ENCODE measurements around the gene CFB. TPM values are rescaled to one million over a fixed set of nuclear protein-coding genes. Genes with fewer than 3 reads are reported as not detected.

Gene CFB
- total RNA-seq (ENCODE audit: unreplicated experiment): not detected
- long read RNA-seq: 0 reads

GRCh38 chr6:31945507-31946369, at the start of gene CFB:
Gene CFB, plus strand, starts transcription at chr6:31946095. Its CDS starts 127 bp downstream, at chr6:31946222.
- H3K4me3 Mint-ChIP-seq (ENCODE audit: unreplicated experiment): no peak within 1 kb of the TSS
- no peak for TF ChIP-seq CTCF (IDR thresholded peaks at IDR 0.05; ENCODE audit: unreplicated experiment)
- no peak within 1 kb of the TSS for H3K27ac Mint-ChIP-seq (ENCODE audit: unreplicated experiment)
- peaks cover 5% of the 10 kb centered on the region for H3K36me3 Mint-ChIP-seq (ENCODE audit: low read depth, unreplicated experiment)
- H3K27me3 Mint-ChIP-seq (ENCODE audit: unreplicated experiment): peaks cover 18% of the 10 kb centered on the region
- DNase-seq (ENCODE audit: low spot score): no peak
- H3K4me1 Mint-ChIP-seq (ENCODE audit: unreplicated experiment): peaks cover 2% of the 10 kb centered on the region
- no peaks in the 10 kb centered on the region for H3K9me3 Mint-ChIP-seq (ENCODE audit: unreplicated experiment)

- no peak for TF ChIP-seq CTCF (IDR thresholded peaks at IDR 0.05; ENCODE audit: unreplicated experiment)
- H3K27me3 Mint-ChIP-seq (ENCODE audit: unreplicated experiment): peaks cover 2% of the 10 kb centered on the region
- H3K4me3 Mint-ChIP-seq (ENCODE audit: unreplicated experiment): peak overlapping the region; percentile 88
- DNase-seq (ENCODE audit: low spot score): no peak
- no peaks in the 10 kb centered on the region for H3K9me3 Mint-ChIP-seq (ENCODE audit: unreplicated experiment)
- no peak overlapping the region for H3K27ac Mint-ChIP-seq (ENCODE audit: unreplicated experiment)
- peaks cover 13% of the 10 kb centered on the region for H3K36me3 Mint-ChIP-seq (ENCODE audit: low read depth, unreplicated experiment)
- peaks cover 8% of the 10 kb centered on the region for H3K4me1 Mint-ChIP-seq (ENCODE audit: unreplicated experiment)
Observed at GRCh38 chr6:31896493-31896855, 49.4 kb upstream of the CFB start.

- Mint-ChIP-seq H3K27me3 (ENCODE audit: unreplicated experiment) (peaks cover 2% of the 10 kb centered on the region), H3K9me3 (ENCODE audit: unreplicated experiment) (no peaks in the 10 kb centered on the region), H3K4me3 (ENCODE audit: unreplicated experiment) (peak overlapping the region; percentile 88), H3K4me1 (ENCODE audit: unreplicated experiment) (peaks cover 8% of the 10 kb centered on the region), H3K36me3 (ENCODE audit: low read depth, unreplicated experiment) (peaks cover 8% of the 10 kb centered on the region), H3K27ac (ENCODE audit: unreplicated experiment) (no peak overlapping the region)
- DNase-seq (ENCODE audit: low spot score): no peak
- no peak for TF ChIP-seq CTCF (IDR thresholded peaks at IDR 0.05; ENCODE audit: unreplicated experiment)
Observed at GRCh38 chr6:31896856-31897611, 48.9 kb upstream of the CFB start.

- H3K36me3 Mint-ChIP-seq (ENCODE audit: low read depth, unreplicated experiment): peaks cover 8% of the 10 kb centered on the region
- peak; percentile 80 for DNase-seq (ENCODE audit: low spot score)
- H3K27ac Mint-ChIP-seq (ENCODE audit: unreplicated experiment): peak within 1 kb of the TSS; percentile 27
- no peaks in the 10 kb centered on the region for H3K9me3 Mint-ChIP-seq (ENCODE audit: unreplicated experiment)
- H3K4me1 Mint-ChIP-seq (ENCODE audit: unreplicated experiment): peaks cover 12% of the 10 kb centered on the region
- no peak for TF ChIP-seq CTCF (IDR thresholded peaks at IDR 0.05; ENCODE audit: unreplicated experiment)
- H3K4me3 Mint-ChIP-seq (ENCODE audit: unreplicated experiment): peak within 1 kb of the TSS; percentile 96
- H3K27me3 Mint-ChIP-seq (ENCODE audit: unreplicated experiment): peaks cover 5% of the 10 kb centered on the region
Observed at GRCh38 chr6:31897612-31898382, 48.1 kb upstream of the CFB start, which contains the start of gene EHMT2. Gene EHMT2, minus strand, starts transcription at chr6:31897698. Its CDS starts 21 bp downstream, at chr6:31897677.

Measured in endothelial cell (in vitro differentiated cells).